HG03575 (cell line): ENCODE measurements around the gene TELO2.

Experiments used
- ATAC-seq: cut with Tn5 transposase; IDR thresholded peaks from one replicate; pipeline ENCODE4 v1.9.1; 2021; ENCODE audit not compliant: unreplicated experiment, insufficient number of reproducible peaks, low FRiP score; ENCODE audit errors: extremely low read depth

The TELO2 gene

DNA sequence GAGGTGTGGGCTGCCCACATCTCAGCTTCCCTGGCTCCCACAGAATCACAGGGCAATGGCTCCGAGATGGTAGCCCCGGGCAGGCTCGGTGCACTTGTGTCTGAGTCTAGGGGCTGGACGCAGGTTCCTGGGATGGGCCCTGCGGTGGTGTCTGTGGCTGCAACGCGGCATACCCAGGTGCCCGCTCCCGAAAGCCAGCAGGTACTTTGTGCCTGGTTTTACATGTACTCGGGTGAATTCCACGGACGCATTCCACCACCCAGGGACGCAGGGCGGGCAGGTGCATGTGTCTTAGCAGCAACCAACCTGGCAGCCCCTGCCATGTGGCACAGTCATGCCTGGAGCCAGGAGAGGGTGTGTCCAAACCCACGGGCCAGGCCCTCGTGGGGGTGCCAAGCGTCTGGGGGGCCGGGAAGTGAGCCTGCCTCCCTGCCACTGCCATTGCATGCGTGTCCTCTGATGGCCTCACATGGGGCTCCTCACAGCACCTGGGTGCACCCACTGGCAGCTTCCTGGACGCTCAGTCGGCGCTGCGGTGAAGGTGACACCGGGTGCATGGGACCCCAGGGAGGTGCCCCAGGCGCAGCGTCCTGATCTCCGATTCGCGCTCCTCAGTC lies 35.9 kb downstream of the TELO2 start:
- no peak for ATAC-seq

DNA sequence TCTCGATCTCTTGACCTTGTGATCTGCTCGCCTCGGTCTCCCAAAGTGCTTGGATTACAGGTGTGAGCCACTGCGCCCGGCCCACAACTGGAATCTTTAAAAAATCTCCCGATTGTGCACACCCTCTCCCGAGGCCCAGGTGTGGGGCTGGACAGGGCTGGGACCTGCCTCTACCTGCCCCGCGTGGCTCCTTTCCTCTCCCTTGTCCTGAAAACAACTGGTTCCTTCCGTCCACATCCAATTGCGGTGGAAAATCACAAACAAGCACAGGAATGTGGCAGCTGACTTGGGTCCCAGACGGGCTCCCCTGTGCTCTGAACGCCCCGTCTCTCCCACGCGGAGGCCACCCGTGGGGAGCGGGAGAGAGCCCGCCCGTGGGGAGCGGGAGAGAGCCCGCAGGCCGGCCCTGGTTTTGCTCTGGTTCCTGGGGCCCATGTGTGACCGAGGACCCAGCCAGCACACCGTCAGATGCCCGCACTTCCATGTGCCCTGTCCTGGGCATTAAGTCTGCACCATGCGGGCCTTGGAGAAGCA lies 37.3 kb downstream of the TELO2 start:
- no peak for ATAC-seq

DNA sequence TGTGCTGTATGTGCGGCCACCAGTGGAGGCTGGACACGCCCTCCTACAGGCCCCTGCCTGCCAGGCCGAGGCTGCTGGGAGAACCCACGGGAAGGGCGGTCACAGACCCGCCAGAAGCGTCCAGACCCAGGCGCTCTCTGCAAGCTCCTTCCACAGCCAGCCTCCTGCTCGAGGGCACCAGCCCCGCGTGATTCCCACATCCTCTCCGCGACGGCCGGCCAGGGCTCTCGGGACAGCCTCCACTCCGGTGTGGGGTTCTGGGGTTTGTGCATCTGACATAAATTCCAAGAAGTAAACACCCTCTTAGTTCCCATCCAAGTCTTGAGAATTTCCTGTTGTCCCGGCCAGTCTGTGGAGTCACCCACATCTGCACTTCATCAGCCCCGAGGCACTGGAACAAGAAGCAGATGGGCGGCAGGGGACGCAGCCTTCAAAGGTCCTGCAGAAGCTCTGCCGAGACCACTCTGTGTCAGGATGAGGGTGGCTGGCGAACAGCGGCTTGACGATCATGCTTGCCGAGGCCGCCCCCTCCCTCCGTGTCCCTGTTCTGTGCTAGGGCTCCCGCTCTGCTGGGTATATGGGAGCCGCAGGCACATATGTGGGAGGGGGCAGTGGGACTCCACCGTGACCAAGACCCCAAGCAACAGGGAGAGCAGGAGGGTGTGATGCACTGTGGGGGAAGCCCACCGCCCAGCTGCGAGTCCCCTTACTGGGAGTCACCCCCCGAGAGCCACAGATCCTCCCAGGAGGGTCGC lies 37.9 kb downstream of the TELO2 start:
- ATAC-seq, result no peak

DNA sequence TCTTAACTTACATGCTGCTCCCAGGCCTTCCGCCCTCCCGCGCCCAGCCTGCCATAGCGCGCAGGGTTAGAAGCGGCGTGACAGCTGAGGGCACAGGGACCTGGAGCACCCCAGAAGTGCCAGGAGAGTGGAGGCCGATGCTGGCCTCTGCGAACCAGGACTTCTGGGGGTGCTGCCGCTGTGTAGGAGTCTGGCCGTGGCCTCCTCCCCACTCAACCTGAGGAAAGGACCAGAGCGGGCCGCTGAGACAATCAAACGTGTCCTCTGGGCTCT lies 38.4 kb downstream of the TELO2 start:
- no peak for ATAC-seq

DNA sequence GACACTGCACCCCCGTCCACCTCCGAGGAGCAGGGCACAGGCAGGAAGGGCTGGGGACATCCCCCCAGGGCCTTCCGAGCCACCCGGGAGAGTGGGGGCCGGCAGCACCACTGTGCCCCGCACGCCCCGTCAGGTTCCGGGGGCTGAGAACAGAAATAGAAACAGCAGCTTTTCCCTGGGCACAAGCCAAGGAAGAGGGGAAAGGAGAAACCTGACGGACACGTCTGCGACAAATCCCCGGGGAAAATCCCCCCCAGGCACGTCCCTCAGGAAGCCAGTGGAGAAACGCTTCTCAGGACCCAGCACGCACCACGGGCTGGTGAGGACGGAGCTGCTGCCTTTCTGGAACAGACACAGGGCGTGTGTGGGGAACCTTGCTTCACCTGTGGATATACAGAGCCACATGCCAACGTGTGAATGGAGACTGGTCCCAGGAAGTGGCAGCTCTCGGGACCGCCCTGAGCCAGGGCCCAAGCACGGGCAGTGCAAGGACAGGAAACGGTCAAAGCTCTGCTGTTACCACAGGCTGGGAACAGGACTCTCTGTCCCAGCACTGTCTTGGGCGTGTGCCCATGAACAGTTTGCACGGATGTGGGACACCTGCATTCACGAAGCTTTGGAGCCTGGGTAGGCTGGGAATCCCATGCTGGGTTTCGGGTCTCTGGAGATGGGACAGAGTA lies 39.1 kb downstream of the TELO2 start:
- ATAC-seq, result no peak

DNA sequence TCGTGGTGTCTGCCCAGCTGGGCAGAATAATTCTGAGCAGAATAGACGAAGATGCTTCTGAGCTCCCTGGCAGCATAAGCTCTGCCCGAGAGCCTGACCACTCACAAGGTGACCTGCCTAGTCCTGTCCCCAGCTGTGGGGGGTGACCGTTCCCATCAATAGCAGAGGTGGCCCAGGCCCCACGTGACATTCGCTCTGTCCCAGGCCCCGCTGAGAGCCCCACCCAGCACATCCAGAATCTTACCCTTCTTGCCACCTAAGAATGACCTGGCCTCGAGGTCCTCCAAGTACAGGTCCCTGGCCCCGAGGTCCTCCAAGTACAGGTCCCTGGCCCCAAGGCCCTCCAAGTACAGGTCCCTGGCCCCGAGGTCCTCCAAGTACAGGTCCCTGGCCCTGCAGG lies 39.6 kb downstream of the TELO2 start:
- no peak for ATAC-seq

DNA sequence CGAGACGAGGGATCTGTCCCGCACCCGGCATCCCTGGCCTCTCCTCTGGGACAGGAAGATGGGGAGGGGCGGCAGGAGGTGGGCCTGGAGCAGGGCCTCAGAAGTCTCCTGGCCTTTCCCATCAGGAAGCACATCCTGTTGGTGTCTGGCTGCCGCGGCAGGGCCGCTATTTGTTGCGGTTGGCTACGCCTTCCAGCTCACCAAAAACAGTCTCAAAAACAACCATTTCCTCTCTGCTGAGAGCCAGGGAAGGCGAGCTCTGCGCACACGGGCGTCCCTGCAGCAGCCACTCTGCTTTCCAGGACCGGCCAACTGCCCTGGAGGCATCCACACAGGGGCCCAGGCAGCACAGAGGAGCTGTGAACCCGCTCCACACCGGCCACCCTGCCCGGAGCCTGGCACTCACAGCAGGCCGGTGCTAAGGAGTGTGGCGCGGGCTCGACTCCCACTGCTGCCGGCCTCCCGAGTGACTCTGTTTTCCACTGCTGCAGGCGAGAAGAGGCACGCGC lies 40.3 kb downstream of the TELO2 start, which contains the start of gene TMEM204:
TMEM204 (plus strand) TSS at position 224 of the 509 bp plus-strand sequence. CDS start 610 bp downstream, outside the sequence.
- ATAC-seq, result no peak

DNA sequence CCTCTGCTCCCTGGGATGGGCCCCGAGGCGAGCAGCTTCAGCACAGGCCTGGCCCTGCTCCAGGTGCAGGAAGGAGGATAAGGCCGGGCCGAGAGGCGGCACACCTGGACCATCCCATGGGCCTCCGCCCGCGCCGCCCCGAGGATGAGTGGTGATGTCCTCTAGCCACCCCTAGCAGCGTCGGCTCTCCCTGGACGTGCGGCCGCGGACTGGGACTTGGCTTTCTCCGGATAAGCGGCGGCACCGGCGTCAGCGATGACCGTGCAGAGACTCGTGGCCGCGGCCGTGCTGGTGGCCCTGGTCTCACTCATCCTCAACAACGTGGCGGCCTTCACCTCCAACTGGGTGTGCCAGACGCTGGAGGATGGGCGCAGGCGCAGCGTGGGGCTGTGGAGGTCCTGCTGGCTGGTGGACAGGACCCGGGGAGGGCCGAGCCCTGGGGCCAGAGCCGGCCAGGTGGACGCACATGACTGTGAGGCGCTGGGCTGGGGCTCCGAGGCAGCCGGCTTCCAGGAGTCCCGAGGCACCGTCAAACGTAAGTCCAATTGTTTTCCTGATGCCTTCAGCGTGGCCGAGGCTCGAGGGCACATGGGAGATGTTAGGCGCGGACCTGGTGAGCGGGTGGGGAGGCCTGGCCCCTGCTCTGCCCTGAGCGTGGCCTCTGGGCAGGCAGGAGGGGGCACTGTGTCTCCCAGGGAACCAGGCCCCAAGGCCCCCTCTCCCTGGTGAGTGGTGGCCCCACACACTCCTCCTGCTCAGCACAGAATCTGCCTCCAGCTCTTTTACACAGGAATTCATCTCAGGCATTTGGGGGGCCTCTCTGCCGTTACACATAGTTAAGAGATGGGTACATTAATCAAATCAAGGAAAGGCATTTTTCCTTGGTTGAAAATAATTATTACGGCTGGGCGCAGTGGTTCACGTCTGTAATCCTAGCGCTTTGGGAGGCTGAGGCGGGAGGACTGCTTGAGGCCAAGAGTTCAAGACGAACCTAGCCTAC lies 41.2 kb downstream of the TELO2 start:
- ATAC-seq, result no peak

DNA sequence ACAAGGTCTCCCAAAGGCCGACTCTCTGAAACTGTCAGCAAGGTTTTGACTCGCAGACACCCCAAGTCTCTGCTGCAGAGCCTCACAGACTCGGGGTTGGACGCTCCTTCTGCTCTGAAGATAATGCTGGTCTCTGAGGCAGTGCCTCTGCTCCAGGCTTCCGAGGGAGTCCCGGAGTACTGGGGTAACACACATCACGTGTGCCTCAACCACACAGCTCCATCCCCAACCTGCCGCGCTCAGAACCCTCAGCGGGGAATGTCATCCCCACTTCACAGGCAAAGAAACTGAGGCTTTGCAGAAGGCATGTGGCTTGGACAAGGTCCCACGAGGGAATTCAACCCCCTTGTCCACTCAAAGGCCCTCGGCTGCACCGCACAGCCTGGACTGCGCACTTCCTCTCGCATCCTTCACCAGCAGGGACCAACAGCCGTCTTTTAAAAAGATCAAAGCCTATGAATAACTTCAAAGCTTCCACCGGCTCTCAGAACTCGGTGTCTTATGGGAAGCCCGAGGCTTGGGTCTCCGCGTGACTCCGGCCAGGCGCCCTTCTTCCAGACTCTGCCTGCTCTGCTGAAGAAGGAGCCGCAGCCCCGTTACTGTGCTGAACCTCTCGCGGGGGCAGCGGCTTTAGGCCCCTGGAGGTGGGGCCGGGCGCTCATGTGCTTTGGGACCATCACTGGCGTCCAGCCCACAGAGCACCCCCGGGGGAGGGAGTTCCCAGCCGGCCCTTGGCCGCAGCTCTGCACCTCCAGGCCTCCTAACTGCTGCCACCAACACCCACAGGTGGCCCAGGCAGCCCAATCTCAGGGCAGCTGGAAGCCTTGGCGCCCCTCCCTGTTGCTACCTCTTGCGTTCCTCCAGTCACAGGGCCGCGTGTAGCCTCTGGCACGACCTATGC lies 42.5 kb downstream of the TELO2 start:
- no peak for ATAC-seq

DNA sequence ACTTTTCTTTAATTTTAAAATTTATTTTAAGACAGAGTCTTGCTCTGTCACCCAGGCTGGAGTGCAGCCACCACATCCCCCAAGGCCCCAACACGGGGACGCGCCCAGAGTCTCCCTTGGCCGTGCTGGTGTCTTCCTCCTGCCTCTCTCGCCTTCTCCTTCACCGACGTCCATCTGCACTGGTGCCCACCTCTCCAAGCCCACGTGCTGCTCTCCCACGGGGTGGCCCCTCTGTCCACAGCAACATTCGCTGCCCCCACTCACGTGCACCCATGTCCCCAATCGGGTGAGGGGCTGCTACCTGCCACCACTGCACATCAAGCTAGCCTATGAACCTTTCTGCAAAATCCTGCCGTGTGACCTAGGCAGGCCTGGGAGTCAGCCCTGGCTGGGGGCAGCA lies 43.4 kb downstream of the TELO2 start:
- no peak for ATAC-seq

DNA sequence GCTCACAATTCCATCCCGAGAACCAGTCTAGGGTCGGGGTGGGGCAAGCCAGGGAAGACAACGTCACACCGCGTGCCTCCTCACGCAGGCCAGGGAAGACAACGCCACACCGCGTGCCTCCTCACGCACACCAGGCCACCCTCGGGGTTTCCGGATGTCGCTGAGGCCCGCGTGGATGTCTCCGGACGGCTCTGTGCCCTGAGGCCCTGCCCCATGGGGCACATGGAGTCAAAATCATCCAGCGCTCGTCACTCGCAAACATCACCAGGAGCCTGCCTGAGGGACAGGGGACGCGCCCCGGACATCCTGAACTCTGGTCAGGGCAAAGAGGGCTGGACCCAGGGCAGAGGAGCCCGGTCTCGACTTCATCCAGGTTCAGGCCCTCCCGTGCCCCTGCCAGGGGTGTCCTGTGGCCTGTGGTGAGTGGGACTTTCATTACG lies 44.0 kb downstream of the TELO2 start:
- no peak for ATAC-seq

DNA sequence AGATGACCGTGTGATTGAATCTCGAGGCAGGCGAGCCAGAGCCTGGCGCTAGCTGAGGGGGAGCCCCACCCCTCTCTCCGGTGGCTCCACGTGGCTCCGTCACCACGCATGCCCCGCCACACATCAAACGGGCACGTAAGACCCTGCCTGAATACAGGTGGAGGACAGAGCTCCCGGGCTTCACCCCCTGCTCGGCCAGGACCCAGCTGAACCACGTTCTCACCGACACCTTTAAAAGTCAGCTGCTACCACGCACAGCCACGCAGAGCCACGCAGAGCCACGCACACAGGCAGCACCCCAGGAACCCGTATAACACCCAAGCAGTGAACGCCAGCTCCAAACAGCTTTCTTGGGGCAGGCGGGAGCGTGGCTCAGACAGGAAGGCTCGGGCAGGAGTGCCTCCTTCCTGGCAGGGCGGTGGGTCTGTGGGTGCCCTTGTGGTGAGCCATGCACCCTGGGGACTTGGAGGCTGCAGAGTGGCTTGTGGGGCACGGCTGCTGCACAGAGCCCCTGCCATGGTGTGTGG lies 44.7 kb downstream of the TELO2 start:
- ATAC-seq, result no peak

DNA sequence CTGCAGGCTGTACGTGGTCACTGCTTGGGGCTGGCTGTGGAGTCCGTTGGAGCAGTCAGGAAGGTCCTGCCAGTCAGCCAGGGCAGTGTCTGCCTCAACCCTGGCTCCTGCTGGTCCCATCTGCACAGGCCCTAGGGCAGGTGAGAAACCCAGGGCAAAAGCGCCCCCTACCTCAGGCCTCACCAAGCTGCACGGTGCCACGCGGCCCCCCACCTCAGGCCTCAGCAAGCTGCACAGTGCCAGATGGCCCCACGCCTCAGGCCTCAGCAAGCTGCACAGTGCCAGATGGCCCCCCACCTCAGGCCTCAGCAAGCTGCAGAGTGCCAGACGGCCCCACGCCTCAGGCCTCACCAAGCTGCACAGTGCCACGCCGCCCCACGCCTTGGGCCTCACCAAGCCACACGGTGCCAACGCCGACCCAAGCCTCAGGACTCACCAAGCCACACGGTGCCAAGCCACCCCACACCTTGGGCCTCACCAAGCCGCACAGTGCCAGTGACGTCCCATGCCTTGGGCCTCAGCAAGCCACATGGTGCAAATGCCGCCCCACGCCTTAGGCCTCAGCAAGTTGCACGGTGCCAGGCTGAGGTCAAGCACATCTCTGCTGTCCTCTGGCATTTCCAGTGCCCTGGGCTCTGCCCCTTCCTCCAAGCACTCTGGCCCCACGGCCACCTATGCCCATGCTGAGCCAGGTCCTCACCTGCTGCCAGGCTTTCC lies 45.8 kb downstream of the TELO2 start:
- no peak for ATAC-seq

DNA sequence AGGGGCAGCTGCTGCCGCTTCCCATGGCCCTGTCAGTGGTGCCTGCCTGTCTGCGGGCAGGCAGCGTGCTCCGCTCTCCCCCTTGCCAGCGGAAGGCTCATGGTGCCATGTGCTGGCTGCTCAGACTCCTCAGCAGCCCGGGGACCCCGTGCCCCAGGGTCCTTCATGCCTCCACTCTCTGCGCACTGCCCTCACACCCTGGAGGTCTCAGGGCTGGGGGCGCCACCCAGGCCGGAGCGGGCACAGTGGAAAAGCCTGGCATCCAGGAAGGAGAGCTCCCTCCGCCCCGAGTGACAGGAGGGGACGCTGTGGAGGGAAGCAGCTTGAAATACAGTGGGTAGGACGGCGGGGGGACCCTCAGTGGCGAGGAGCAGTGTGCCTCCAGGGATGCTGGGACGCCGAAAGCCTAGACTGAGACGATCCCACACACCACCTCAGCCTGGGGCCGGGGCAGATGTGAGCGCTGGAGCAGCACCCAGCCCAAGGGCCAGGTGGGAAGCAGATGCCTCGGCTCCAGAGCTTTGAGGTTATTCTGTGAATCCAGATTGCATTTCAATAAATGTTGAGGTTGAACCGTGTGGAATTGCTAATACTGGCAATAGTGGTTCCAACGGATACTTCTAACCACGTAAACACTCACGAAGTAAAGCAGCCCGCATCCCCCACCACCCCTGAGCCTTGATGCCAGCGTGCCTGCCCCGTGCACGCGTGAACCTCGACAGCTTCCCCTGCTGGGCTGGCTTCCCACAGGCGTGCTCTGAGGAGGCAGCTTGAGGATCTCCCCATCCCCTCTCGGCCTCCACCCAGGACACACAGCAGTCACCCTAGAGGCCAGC lies 46.8 kb downstream of the TELO2 start:
- no peak for ATAC-seq

DNA sequence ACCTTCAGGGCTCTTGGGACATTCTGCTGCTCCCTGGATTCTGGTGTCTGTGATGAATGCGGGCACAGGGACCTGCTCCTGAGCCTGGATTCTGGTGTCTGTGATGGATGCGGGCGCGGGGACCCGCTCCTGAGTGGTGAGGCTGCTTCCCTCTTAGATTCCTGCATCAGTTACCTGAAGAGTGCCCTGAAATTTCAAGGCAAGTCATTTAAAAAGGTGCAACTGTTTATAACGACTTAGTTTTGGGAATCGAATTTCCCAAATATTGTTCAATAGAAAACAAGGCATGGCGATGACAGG lies 47.3 kb downstream of the TELO2 start:
- ATAC-seq, result no peak
